Mesothelial cell of epicardium (in vitro differentiated cells): ENCODE results near the gene DYRK1A. TPM values are rescaled to one million over a fixed set of nuclear protein-coding genes. Genes with fewer than 3 reads are reported as not detected.
A peak's percentile ranks its signal among the peaks of the same experiment; 100 is the strongest.

Experiments used
- DNase-seq, 2 experiments: peaks; one replicate each; pipeline ENCODE4 v3.0.0; 2021; ENCODE audit warnings: low spot score in 2 of 2; ENCODE audit not compliant: unreplicated experiment in 2 of 2
- H3K27ac Mint-ChIP-seq: 2 replicates; pipeline ENCODE4 v1.8.0; 2021; ENCODE audit warnings: mixed read lengths
- H3K27me3 Mint-ChIP-seq: 2 replicates; pipeline ENCODE4 v1.8.0; 2021; ENCODE audit warnings: low read depth, mixed read lengths
- H3K36me3 Mint-ChIP-seq: 2 replicates; pipeline ENCODE4 v1.8.0; 2021; ENCODE audit warnings: mixed read lengths
- H3K4me1 Mint-ChIP-seq: 2 replicates; pipeline ENCODE4 v1.8.0; 2021; ENCODE audit warnings: mixed read lengths
- H3K4me3 Mint-ChIP-seq: 2 replicates; pipeline ENCODE4 v1.8.0; 2021; ENCODE audit warnings: mild to moderate bottlenecking, moderate library complexity, mixed read lengths
- H3K9me3 Mint-ChIP-seq: 2 replicates; pipeline ENCODE4 v1.8.0; 2021; ENCODE audit warnings: mixed read lengths
- CTCF ChIP-seq: fragments of 200-600 bp; sonication (generic); IDR thresholded peaks from one replicate; pipeline ENCODE4 v1.5.0; 2021; ENCODE audit warnings: antibody characterized with exemption; ENCODE audit not compliant: unreplicated experiment
- total RNA-seq: library from RNA; stranded (reverse); gene quantifications from 3 replicates; pipeline ENCODE4 v1.2.1, GENCODE V29; 2021

Gene DYRK1A
- total RNA-seq, 1 donor from 2014 or later = 79.7 TPM

GRCh38 chr21:37489553-37489952 lies 123.0 kb downstream of the DYRK1A start:
- no peak for DNase-seq
- Mint-ChIP-seq H3K9me3 (no peaks in the 10 kb centered on the region), H3K36me3 (peaks cover 20% of the 10 kb centered on the region), H3K27ac (peak overlapping the region; percentile 50), H3K4me1 (no peaks in the 10 kb centered on the region), H3K4me3 (no peak overlapping the region), H3K27me3 (no peaks in the 10 kb centered on the region)
- TF ChIP-seq CTCF = no peak

- H3K27me3 Mint-ChIP-seq = no peaks in the 10 kb centered on the region
- no peaks in the 10 kb centered on the region for H3K9me3 Mint-ChIP-seq
- H3K27ac Mint-ChIP-seq = no peak overlapping the region
- no peak for TF ChIP-seq CTCF
- H3K36me3 Mint-ChIP-seq = peaks cover 18% of the 10 kb centered on the region
- DNase-seq = no peak
- H3K4me1 Mint-ChIP-seq = no peaks in the 10 kb centered on the region
- H3K4me3 Mint-ChIP-seq = no peak overlapping the region
Observed at GRCh38 chr21:37490084-37490483, 123.5 kb downstream of the DYRK1A start.

- TF ChIP-seq CTCF = no peak
- peaks cover 7% of the 10 kb centered on the region for H3K9me3 Mint-ChIP-seq
- no peak for DNase-seq
- peaks cover 38% of the 10 kb centered on the region for H3K36me3 Mint-ChIP-seq
- H3K27me3 Mint-ChIP-seq = no peaks in the 10 kb centered on the region
- H3K4me3 Mint-ChIP-seq = no peak overlapping the region
- H3K4me1 Mint-ChIP-seq = no peaks in the 10 kb centered on the region
- peak overlapping the region; percentile 39 for H3K27ac Mint-ChIP-seq
Observed at GRCh38 chr21:37496972-37497371, 130.4 kb downstream of the DYRK1A start.

GRCh38 chr21:37498664-37499063 lies 132.1 kb downstream of the DYRK1A start:
- Mint-ChIP-seq H3K9me3 (peaks cover 21% of the 10 kb centered on the region), H3K4me1 (no peaks in the 10 kb centered on the region), H3K27ac (peak overlapping the region; percentile 5), H3K27me3 (no peaks in the 10 kb centered on the region), H3K36me3 (peaks cover 45% of the 10 kb centered on the region), H3K4me3 (no peak overlapping the region)
- no peak for DNase-seq
- TF ChIP-seq CTCF = no peak

GRCh38 chr21:37502947-37503346 lies 136.4 kb downstream of the DYRK1A start:
- no peak for TF ChIP-seq CTCF
- Mint-ChIP-seq H3K4me3 (no peak overlapping the region), H3K9me3 (peaks cover 28% of the 10 kb centered on the region), H3K36me3 (peaks cover 64% of the 10 kb centered on the region), H3K4me1 (no peaks in the 10 kb centered on the region), H3K27ac (no peak overlapping the region), H3K27me3 (no peaks in the 10 kb centered on the region)
- no peak for DNase-seq

- Mint-ChIP-seq H3K4me3 (no peak overlapping the region), H3K4me1 (no peaks in the 10 kb centered on the region), H3K27ac (no peak overlapping the region), H3K9me3 (peaks cover 28% of the 10 kb centered on the region), H3K27me3 (no peaks in the 10 kb centered on the region), H3K36me3 (peaks cover 56% of the 10 kb centered on the region)
- DNase-seq = no peak
- TF ChIP-seq CTCF = no peak
Observed at GRCh38 chr21:37503848-37504467, 137.4 kb downstream of the DYRK1A start.
